CD4-positive, alpha-beta T cell treated with Interferon alpha-2 for 1 hour (primary cell): ENCODE measurements around the gene ANKRD34A.

Experiments
- DNase-seq, 2 donors: peaks; one replicate each; pipeline ENCODE4 v3.0.0-alpha.2; 2020 to 2022

Gene ANKRD34A

GRCh38 chr1:145964328-145965118 is at the start of gene ANKRD34A, which contains the start of gene POLR3GL:
TSS of gene ANKRD34A (minus strand) at chr1:145964575. CDS start at chr1:145961759, 2,816 bp downstream.
TSS of gene POLR3GL (plus strand) at chr1:145964690. CDS start at chr1:145974866, 10,176 bp downstream.
- peak; percentile 92 to 94 for DNase-seq

GRCh38 chr1:146013559-146013922 is 49.2 kb upstream of the ANKRD34A start:
- DNase-seq: no peak

DNA sequence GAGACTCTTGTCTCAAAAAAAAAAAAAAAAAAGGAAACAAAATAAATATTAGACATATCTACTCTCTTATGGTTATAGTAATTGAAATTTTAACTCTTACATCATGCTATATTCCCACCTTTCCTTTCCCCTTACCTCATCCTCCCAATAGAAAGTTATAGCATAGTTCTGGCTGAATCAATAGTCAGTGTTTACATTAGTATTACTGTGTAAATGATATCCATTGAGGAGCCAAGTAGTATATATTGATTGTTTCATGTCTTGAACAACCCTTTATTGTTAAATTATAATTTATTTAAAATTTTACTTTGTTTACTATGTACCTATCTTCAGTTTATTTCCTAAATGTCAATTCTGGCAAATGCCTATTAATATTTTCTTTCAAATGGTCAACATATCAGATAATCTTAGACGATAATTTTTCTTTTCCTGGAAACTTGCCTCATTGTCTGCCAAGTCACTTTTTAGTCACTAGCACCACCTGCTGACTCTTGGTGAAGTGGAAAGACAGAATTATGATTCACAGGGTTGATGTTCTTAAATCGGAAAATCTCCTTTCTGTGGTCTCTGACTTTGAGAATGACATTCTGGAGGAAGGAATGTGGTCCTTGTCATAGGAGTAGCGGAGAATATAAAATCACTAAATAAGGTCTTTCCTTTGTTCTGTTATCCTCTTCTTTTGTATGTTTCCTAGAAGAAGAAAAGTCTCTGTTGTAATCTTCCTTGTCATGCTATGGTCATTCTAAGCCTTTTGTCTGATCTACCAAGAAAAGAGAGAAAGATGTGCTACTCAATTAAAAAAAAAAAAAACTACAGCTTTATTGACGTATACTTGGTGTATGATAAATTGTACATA is 48.6 kb upstream of the ANKRD34A start:
- peak; percentile 64 to 84 for DNase-seq

- DNase-seq: no peak
Observed at GRCh38 chr1:146010126-146010738, 45.9 kb upstream of the ANKRD34A start.

- peak in 1 of 2 donors; percentile 23 for DNase-seq
Observed at GRCh38 chr1:146007489-146008133, 43.2 kb upstream of the ANKRD34A start.

DNA sequence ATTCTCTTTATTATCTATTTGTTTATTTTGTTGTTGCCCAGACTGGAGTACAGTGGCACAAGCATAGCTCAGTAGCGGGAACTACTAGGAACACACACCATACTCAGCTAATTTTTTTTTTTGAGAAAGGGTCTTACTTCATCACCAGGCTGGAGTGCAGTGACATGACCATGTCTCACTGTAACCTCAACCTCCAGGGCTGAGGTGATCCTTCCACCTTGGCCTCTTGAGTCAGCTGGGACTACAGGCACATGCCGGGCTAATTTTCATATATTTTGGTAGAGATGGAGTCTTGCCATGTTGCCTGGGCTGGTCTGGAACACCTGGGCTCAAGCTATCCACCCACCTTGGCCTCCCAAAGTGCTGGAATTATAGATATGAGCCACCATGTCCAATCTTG is 37.3 kb upstream of the ANKRD34A start:
- DNase-seq: no peak

- peak; percentile 22 to 71 for DNase-seq
Observed at GRCh38 chr1:145999321-146000024, 35.1 kb upstream of the ANKRD34A start.

GRCh38 chr1:145997718-145998023 is 33.3 kb upstream of the ANKRD34A start:
- DNase-seq: no peak

GRCh38 chr1:145997016-145997717 is 32.8 kb upstream of the ANKRD34A start:
- peak; percentile 66 to 75 for DNase-seq

DNA sequence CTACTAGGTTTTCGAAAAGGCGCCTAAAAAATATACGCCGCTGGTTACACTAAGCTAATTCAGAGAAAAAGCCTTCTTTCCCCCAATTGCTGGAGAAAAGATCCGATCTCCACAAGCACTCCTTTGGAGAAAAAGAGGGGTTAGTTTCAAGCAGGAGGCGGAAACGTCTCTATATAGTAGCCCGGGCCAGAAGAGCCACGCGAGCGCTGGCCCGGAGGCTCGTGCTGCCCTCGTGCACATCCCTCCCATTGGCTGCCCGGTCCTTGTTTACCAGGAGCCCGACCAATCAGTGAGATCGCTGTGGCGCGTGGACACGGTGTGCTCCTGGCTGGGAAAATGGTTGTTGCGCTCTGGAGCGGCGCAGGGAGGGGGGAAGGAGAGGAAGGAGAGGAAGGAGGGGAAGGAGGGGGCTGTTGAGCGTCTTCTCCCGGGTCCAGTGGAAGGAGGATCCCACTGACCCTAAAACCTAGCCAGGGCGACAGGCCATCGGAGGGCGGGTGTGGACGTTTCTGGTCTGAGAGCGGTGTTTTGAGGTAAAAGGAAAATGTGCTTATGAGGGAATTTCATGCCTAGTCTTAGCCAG is 32.1 kb upstream of the ANKRD34A start, which contains the start of gene TXNIP:
TXNIP (minus strand) TSS at position 147 of the 583 bp plus-strand sequence. CDS start 313 bp downstream, outside the sequence.
- DNase-seq: peak; percentile 94

GRCh38 chr1:145995964-145996432 is 31.6 kb upstream of the ANKRD34A start:
- no peak for DNase-seq

- no peak for DNase-seq
Observed at GRCh38 chr1:145995148-145995881, 30.9 kb upstream of the ANKRD34A start.

GRCh38 chr1:145994391-145995120 is 30.2 kb upstream of the ANKRD34A start:
- no peak for DNase-seq

DNA sequence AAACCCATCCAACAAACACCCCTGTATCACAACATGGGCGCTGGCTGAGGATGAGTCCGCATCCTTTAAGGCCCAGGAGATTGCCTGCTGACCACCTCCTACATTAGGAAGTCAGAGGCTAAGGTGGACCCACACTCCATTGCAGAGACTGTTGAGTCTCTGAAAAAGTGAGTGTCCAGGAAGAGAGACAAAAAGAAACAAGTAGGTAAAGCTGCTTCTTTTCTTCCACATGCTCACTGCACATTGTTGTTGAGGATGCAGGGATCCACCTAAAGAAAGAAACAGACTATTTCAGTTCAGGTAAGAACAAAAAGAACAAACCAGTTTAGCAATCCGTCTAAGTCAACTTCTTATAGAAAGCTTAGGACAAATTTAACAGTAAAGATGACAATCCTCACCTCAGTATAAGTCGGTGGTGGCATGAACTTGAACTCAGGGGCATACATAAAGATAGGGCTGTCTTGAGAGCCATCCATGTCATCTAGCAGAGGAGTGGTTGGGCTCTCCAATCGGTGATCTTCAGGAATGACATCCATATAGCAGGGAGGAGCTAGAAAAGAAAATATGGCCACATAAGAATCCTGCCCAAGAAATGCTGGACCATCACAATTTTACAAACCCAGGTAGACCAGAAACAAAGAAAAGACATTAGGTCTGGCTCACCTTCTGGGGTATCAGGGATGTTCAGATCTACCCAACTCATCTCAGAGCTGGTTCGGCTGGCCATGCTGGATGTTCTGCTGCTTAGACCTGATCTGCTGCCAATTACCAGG is 29.4 kb upstream of the ANKRD34A start:
- DNase-seq: no peak

DNA sequence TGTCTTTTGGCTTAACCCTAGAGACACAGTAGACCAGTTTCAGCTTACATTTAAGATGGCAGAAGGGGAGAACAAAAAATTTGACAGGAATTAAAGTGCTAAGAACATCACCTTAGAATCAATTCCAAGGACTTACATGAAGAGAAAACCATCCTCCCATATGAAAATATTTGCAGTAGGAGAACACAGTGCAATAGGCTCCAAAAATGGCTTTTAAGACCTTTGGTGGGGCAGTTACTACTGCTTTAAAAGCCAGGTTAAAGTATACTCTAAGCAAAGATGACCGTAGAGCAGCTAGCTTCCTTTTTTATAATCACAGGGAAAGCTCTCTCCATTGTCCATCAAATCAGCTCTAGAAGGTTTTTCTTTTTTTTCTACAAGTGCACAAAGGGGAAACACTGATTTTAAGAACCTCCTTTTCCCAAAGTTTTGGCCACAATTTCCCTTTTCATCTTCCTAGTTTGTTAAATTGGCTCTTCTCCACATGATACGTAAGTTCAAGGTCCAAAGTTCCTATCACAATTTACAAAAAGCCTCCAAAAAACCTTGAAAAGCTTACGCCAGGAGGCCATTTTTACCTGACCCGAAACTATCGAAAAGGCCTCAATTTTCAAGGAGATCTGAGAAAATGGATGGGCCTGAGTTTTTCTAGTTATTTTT is 28.7 kb upstream of the ANKRD34A start:
- DNase-seq: no peak

DNA sequence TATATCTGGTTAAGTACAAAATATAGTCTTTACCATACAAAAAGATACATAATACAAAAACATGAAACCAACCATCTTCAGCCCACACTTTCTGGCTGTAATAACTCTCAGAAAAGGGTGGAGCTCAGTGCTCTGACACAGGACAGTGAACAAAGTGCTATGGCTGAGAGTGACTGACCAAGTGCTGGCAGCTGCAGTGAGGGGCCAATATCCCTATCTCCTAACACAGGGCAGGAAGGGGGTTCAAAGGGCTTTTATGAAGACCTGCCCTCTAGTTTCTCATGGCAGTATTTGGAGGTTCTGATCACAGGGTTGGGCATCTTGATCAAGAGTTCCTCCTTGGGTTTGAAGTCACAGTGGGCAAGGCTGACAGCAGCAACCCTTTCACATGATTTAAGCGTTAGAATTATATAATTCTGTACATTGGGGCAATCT is 28.1 kb upstream of the ANKRD34A start:
- no peak for DNase-seq

- peak in 1 of 2 donors; percentile 48 for DNase-seq
Observed at GRCh38 chr1:145991735-145992412, 27.5 kb upstream of the ANKRD34A start.
